Loucy (cell line): ENCODE data around the gene C11orf71.

Experiments
- CTCF ChIP-seq: fragments of 200-600 bp; sonication (generic); conservative IDR thresholded peaks from 2 replicates; pipeline ENCODE4 v1.5.1; 2014; ENCODE audit warnings: mild to moderate bottlenecking, antibody characterized with exemption, low read length
- EZH2phosphoT487 ChIP-seq: fragments of 200-600 bp; IDR thresholded peaks from 2 replicates; pipeline ENCODE4 v1.6.1; 2018; ENCODE audit warnings: antibody characterized with exemption, mild to moderate bottlenecking, moderate library complexity, borderline replicate concordance

- TF ChIP-seq CTCF: no peak
- TF ChIP-seq EZH2phosphoT487: no peak
Observed at GRCh38 chr11:114379394-114380069, 20.8 kb downstream of the C11orf71 start.
